GM13977 (cell line): Measurements from ENCODE around the gene DELE1.
A peak's percentile ranks its signal among the peaks of the same experiment; 100 is the strongest.

ENCODE experiments used
- DNase-seq: peaks from one replicate; pipeline ENCODE4 v3.0.0; 2012; ENCODE audit warnings: low spot score
- in situ Hi-C: fragments of 300-500 bp; cut with MboI; formaldehyde crosslinking; loops from one replicate; pipeline ENCODE4 v1.12.0; 2022; ENCODE audit warnings: low sequenced_read_pairs, low pct_unique_long_range_greater_than_20kb, mixed read lengths, inconsistent platforms; ENCODE audit not compliant: unreplicated experiment
- TF ChIP-seq, protein P1 (sequence below): IDR thresholded peaks from 2 replicates; pipeline ENCODE4 v1.5.1; 2012; ENCODE audit warnings: mild to moderate bottlenecking, control low read depth; ENCODE audit not compliant: insufficient read depth; ENCODE audit errors: extremely low read depth, missing control alignments

DELE1 gene

DNA sequence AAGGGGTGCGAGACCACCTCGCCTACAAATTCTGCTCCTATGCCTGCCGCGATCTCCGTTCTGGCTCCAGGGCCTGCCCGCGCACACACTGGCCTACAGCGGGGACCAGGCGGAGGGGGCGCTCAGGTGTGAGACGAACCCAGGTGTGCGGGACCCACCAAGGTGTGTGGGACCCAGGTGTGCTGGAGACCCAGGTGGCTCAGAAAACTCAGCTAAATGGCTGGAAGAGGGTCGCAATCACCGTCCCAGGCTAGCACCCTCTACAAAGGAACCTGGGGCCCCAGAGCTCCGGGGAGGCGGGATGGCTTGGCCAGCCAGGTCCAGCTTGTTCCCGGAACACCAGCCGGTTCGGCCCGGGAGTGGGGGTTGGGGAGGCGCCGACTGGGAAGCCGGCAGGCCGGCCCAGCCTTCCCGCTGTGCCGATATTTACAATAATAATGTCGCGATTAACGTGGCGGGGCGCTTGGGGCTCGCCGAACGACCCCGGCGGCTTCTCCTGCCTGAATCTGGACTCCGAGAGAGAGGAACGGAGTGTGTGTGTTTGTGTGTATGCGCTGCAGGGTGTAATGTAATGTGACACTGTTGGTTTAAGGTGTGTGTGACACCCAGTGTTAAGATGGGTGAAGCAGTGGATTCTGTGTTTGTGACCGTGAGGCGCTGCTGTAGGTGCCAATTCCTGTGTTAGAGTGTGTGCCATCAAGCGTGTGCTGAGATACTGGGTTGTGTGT, 46.9 kb upstream of the DELE1 start:
- DNase-seq: no peak
- in situ Hi-C loops: no loop called here
- TF ChIP-seq, protein P1, sequence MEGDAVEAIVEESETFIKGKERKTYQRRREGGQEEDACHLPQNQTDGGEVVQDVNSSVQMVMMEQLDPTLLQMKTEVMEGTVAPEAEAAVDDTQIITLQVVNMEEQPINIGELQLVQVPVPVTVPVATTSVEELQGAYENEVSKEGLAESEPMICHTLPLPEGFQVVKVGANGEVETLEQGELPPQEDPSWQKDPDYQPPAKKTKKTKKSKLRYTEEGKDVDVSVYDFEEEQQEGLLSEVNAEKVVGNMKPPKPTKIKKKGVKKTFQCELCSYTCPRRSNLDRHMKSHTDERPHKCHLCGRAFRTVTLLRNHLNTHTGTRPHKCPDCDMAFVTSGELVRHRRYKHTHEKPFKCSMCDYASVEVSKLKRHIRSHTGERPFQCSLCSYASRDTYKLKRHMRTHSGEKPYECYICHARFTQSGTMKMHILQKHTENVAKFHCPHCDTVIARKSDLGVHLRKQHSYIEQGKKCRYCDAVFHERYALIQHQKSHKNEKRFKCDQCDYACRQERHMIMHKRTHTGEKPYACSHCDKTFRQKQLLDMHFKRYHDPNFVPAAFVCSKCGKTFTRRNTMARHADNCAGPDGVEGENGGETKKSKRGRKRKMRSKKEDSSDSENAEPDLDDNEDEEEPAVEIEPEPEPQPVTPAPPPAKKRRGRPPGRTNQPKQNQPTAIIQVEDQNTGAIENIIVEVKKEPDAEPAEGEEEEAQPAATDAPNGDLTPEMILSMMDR: no peak

GRCh38 chr5:141877356-141878185, 46.1 kb upstream of the DELE1 start:
- in situ Hi-C loops: no loop called here
- TF ChIP-seq, protein P1: no peak
- no peak for DNase-seq

DNA sequence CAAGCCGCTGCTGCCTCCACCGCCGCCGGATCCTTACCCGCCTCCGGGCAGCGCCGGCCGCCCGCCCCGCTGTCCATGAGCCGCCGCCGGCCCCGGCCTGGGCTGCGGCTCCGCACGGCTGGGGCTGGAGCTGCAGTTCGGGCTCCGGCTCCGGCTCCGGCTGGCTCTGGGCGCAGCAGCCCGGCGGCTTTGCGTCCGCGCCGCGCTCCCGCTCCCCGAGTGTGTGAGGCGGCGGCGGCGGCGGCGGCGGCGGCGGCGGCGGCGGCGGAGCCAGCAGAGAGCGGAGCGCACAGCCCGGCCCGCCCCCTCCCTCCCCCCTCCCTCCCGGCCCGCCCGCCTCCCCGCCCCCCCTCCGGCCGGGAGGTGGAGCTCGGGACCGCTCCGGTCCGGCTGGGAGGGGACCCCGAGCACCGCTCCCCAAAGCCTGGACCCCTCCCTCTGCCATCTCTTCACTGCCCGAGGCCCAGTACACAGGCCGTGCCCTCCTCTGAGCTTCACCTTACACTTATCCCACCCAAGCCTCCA, 45.4 kb upstream of the DELE1 start, which contains the start of gene PCDH1:
Gene PCDH1, minus strand, starts transcription at position 225 of the 525 bp plus-strand sequence. Its CDS starts 148 bp downstream, at position 77.
- TF ChIP-seq, protein P1: no peak
- in situ Hi-C loops: no loop called here
- no peak for DNase-seq

GRCh38 chr5:141878711-141879425, 44.8 kb upstream of the DELE1 start:
- peak; percentile 87 for DNase-seq
- in situ Hi-C loops: no loop called here
- TF ChIP-seq, protein P1: peak; percentile 95

DNA sequence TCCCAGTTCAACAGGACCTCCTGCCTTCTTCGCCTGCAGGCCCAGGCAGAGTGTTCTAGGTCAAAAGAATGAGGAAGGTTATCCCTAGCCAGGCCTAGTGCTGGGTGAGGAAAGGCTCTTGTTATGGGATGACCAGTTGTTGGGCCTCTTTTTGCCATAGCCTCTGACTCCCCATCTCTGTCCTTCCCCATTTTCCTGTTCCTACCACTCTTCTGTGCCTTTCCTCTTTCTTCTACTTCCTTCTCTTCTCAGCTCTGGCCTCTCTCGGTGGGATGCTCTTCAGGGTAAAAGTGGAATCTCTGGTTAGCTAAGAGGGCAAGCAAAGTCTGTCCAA, 44.3 kb upstream of the DELE1 start:
- DNase-seq: no peak
- TF ChIP-seq, protein P1: no peak
- in situ Hi-C loops: no loop called here
